WERI-Rb-1 (cell line): ENCODE data around the gene PATJ.
"Not testable (repeated sequence)": the region's sequence is repeated elsewhere in the genome, so short reads cannot be mapped to it uniquely, and the experiment has no call there.

Experiments used
- DNase-seq: peaks from one replicate; pipeline ENCODE4 v3.0.0-alpha.2; 2020
- H3K27ac ChIP-seq: fragments of 250-450 bp; sonication (Bioruptor Pico); 2 replicates; pipeline ENCODE4 v1.5.1; 2020; ENCODE audit warnings: mild to moderate bottlenecking, moderate library complexity
- H3K27me3 ChIP-seq: fragments of 250-450 bp; sonication (Bioruptor Pico); 2 replicates; pipeline ENCODE4 v1.5.1; 2021; ENCODE audit warnings: mild to moderate bottlenecking, low read depth, moderate library complexity; ENCODE audit not compliant: insufficient read depth, severe bottlenecking
- H3K36me3 ChIP-seq: fragments of 250-450 bp; sonication (Bioruptor Pico); 2 replicates; pipeline ENCODE4 v1.5.1; 2020; ENCODE audit warnings: mild to moderate bottlenecking, moderate library complexity
- H3K4me3 ChIP-seq: 2 replicates; pipeline ENCODE4 v1.5.1; 2011; ENCODE audit warnings: low read depth, mild to moderate bottlenecking, control low read depth, low read length
- H3K9me3 ChIP-seq: fragments of 250-450 bp; sonication (Bioruptor Pico); 2 replicates; pipeline ENCODE4 v1.5.1; 2021; ENCODE audit warnings: mild to moderate bottlenecking, moderate library complexity; ENCODE audit not compliant: severe bottlenecking
- CTCF ChIP-seq: IDR thresholded peaks from 2 replicates; pipeline ENCODE4 v1.5.1; 2011; ENCODE audit warnings: low read depth, mild to moderate bottlenecking, control low read depth, inconsistent platforms, low read length

PATJ gene

GRCh38 chr1:61842863-61843514 is 100.7 kb downstream of the PATJ start:
- H3K9me3 ChIP-seq, result no peaks in the 10 kb centered on the region
- no peaks in the 10 kb centered on the region for H3K27me3 ChIP-seq
- no peak overlapping the region for H3K27ac ChIP-seq
- TF ChIP-seq CTCF, result peak; percentile 67
- no peak overlapping the region for H3K4me3 ChIP-seq
- peak; percentile 42 for DNase-seq
- H3K36me3 ChIP-seq, result no peaks in the 10 kb centered on the region

DNA sequence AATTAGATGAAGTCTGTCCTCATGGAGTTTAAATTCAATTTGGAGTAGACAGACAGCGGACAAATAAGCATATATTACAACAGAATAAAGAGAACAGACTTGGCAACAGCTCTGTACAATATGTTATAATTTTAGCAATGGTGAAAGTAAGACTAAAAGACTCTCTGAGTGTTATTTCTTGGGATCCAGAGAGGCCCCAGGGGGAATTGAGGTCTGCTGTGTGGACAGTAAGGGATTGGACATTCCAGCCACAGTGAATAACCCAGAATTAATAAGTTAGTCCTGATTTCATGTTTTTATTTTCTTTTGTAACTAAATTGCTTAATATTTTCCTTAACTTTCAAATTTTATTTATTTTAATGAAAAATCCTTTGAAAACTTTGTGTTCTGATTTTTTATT is 101.7 kb downstream of the PATJ start:
- no peaks in the 10 kb centered on the region for H3K9me3 ChIP-seq
- no peak overlapping the region for H3K27ac ChIP-seq
- no peak overlapping the region for H3K4me3 ChIP-seq
- no peaks in the 10 kb centered on the region for H3K27me3 ChIP-seq
- no peaks in the 10 kb centered on the region for H3K36me3 ChIP-seq
- TF ChIP-seq CTCF, result no peak
- DNase-seq, result no peak

DNA sequence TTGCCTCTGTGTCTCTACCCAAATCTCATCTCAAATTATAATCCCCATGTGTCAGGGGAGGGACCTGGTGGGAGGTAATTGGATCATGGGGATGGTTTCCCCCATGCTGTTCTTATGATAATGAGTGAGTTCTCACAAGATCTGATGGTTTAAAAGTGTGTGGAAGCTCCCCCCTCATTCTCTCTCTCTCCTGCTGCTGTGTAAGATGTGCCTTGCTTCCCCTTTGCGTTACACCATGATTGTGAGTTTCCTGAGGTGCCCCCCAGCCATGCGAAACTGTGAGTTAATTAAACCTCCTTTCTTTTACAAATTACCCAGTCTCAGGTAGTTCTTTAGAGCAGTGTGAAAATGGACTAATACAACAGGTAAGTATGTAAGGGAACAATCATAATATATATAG is 102.4 kb downstream of the PATJ start:
- DNase-seq, H3K27me3 ChIP-seq: not testable (repeated sequence)

GRCh38 chr1:61851235-61851634 is 109.0 kb downstream of the PATJ start:
- DNase-seq, result no peak
- Histone ChIP-seq H3K36me3 (no peaks in the 10 kb centered on the region), H3K4me3 (no peak overlapping the region), H3K27me3 (no peaks in the 10 kb centered on the region), H3K9me3 (no peaks in the 10 kb centered on the region), H3K27ac (no peak overlapping the region)
- TF ChIP-seq CTCF, result no peak

More for the DNA sequence above, 102.4 kb downstream of the PATJ start:
- not testable (repeated sequence) for H3K36me3 ChIP-seq, H3K4me3 ChIP-seq, H3K9me3 ChIP-seq, H3K27ac ChIP-seq

- no peaks in the 10 kb centered on the region for H3K27me3 ChIP-seq
- no peak for DNase-seq
- no peaks in the 10 kb centered on the region for H3K9me3 ChIP-seq
- H3K36me3 ChIP-seq, result no peaks in the 10 kb centered on the region
- TF ChIP-seq CTCF, result peak; percentile 39; the same call in 1 of the 2 replicates
- H3K27ac ChIP-seq, result no peak overlapping the region
- no peak overlapping the region for H3K4me3 ChIP-seq
Observed at GRCh38 chr1:61851849-61852669, 109.8 kb downstream of the PATJ start.

GRCh38 chr1:61852670-61853015 is 110.4 kb downstream of the PATJ start:
- Histone ChIP-seq H3K4me3 (no peak overlapping the region), H3K27me3 (no peaks in the 10 kb centered on the region), H3K9me3 (no peaks in the 10 kb centered on the region), H3K27ac (no peak overlapping the region), H3K36me3 (no peaks in the 10 kb centered on the region)
- no peak for DNase-seq
- no peak for TF ChIP-seq CTCF
